CD4-positive, alpha-beta T cell (primary cell): ENCODE data around the gene FAM186B. TPM values are rescaled to one million over a fixed set of nuclear protein-coding genes. Genes with fewer than 3 reads are reported as not detected.

ENCODE experiments used
- ATAC-seq: fragments of 200-7000 bp; cut with Tn5 transposase; one replicate; pipeline ENCODE4 v1.10.0; 2022; ENCODE audit warnings: mild to moderate bottlenecking; ENCODE audit not compliant: poor library complexity
- CTCF ChIA-PET: fragments of 350-600 bp; sonication (Branson Sonifier 250); formaldehyde crosslinking; loops from one replicate; lab custom pipeline; 2021; ENCODE audit warnings: antibody characterized with exemption, inconsistent platforms; lab: Charles Lee
- POLR2A ChIA-PET: fragments of 350-600 bp; sonication (Branson Sonifier 250); formaldehyde crosslinking; loops from one replicate; lab custom pipeline; 2021; ENCODE audit warnings: antibody characterized with exemption, inconsistent platforms; lab: Charles Lee
- DNase-seq, 14 experiments: peaks; one replicate each; pipeline ENCODE4 v3.0.0-alpha.2; 2013 to 2020; ENCODE audit warnings: mixed read lengths in 2 of 14
- H3K27ac ChIP-seq, 2 donors: one replicate each; pipeline versions ENCODE4 v1.5.1 to v1.7.0; 2013; ENCODE audit warnings: low read length in 2 of 2, low read depth in 1 of 2, mild to moderate bottlenecking in 1 of 2
- H3K27me3 ChIP-seq, 2 experiments: 1 replicate in 1 of 2; 2 replicates in 1 of 2; pipeline versions ENCODE4 v1.6.1 to v1.7.0; 2013; ENCODE audit warnings: low read length in 2 of 2, control low read depth in 1 of 2, mild to moderate bottlenecking in 1 of 2, moderate library complexity in 1 of 2; ENCODE audit not compliant: insufficient read depth in 2 of 2, control insufficient read depth in 1 of 2
- H3K36me3 ChIP-seq: one replicate; pipeline ENCODE4 v1.6.1; 2013; ENCODE audit warnings: low read length, control low read depth; ENCODE audit not compliant: insufficient read depth
- H3K4me1 ChIP-seq: one replicate; pipeline ENCODE4 v1.6.1; 2013; ENCODE audit warnings: low read length, control low read depth; ENCODE audit not compliant: insufficient read depth
- H3K4me3 ChIP-seq: one replicate; pipeline ENCODE4 v1.5.1; 2013; ENCODE audit warnings: mild to moderate bottlenecking, low read length, moderate library complexity
- H3K9me3 ChIP-seq, 2 experiments: 1 replicate in 1 of 2; 2 replicates in 1 of 2; pipeline versions ENCODE4 v1.6.1 to v1.7.0; 2013; ENCODE audit warnings: low read length in 2 of 2, mild to moderate bottlenecking in 2 of 2, control low read depth in 1 of 2, moderate library complexity in 1 of 2; ENCODE audit not compliant: control insufficient read depth in 1 of 2, insufficient read depth in 1 of 2
- H3K27ac Mint-ChIP-seq: one replicate; pipeline ENCODE4 v1.8.0; 2020; ENCODE audit warnings: mixed read lengths
- H3K27me3 Mint-ChIP-seq: one replicate; pipeline ENCODE4 v1.8.0; 2021; ENCODE audit warnings: mixed read lengths
- H3K36me3 Mint-ChIP-seq: one replicate; pipeline ENCODE4 v1.8.0; 2021; ENCODE audit warnings: low read depth, mixed read lengths
- H3K4me1 Mint-ChIP-seq: one replicate; pipeline ENCODE4 v1.8.0; 2021; ENCODE audit warnings: low read depth, mixed read lengths
- H3K4me3 Mint-ChIP-seq: one replicate; pipeline ENCODE4 v1.8.0; 2020; ENCODE audit warnings: mild to moderate bottlenecking, mixed read lengths
- H3K9me3 Mint-ChIP-seq: one replicate; pipeline ENCODE4 v1.8.0; 2020; ENCODE audit warnings: mixed read lengths
- CTCF ChIP-seq: fragments of 200-600 bp; IDR thresholded peaks from one replicate; pipeline ENCODE4 v1.8.0; 2022; ENCODE audit warnings: antibody characterized with exemption, mild to moderate bottlenecking
- intact Hi-C, 2 experiments: fragments of 100-400 bp; cut with DNase I in 1 of 2; cut with micrococcal nuclease in 1 of 2; formaldehyde crosslinking; loops; one replicate each; pipeline versions ENCODE4 v1.15.1 to v1.9.0; 2023 to 2025; cut with DNase I, micrococcal nuclease
- total RNA-seq, 174 experiments: library from RNA in 2 of 174; stranded (reverse) in 2 of 174; gene quantifications; one replicate each; pipeline ENCODE4 v1.2.3 and lab custom pipeline; 2021 to 2026

FAM186B gene
- total RNA-seq, 2 experiments from 2014 or later = 0.64 to 0.74 TPM

GRCh38 chr12:49609059-49609874 lies 3.8 kb upstream of the FAM186B start:
- Mint-ChIP-seq H3K27me3 (peaks cover 14% of the 10 kb centered on the region), H3K36me3 (no peaks in the 10 kb centered on the region), H3K27ac (no peak overlapping the region), H3K9me3 (no peaks in the 10 kb centered on the region), H3K4me3 (no peak overlapping the region), H3K4me1 (no peaks in the 10 kb centered on the region)
- Histone ChIP-seq H3K9me3 (peaks cover 0 to 14% of the 10 kb centered on the region in 2 experiments), H3K27me3 (no peaks in the 10 kb centered on the region), H3K4me1 (no peaks in the 10 kb centered on the region), H3K27ac (no peak overlapping the region), H3K36me3 (no peaks in the 10 kb centered on the region), H3K4me3 (no peak overlapping the region)
- TF ChIP-seq CTCF = no peak
- POLR2A ChIA-PET = no interaction called here
- DNase-seq (no peak), ATAC-seq (no peak)
- intact Hi-C loops = no loop called here
- CTCF ChIA-PET = no interaction called here

- DNase-seq = no peak
- CTCF ChIA-PET = no interaction called here
- Histone ChIP-seq H3K9me3 (no peaks in the 10 kb centered on the region), H3K27ac (no peak overlapping the region), H3K4me3 (no peak overlapping the region), H3K36me3 (no peaks in the 10 kb centered on the region), H3K27me3 (no peaks in the 10 kb centered on the region), H3K4me1 (no peaks in the 10 kb centered on the region)
- no peak for TF ChIP-seq CTCF
- Mint-ChIP-seq H3K4me1 (no peaks in the 10 kb centered on the region), H3K36me3 (no peaks in the 10 kb centered on the region), H3K4me3 (no peak overlapping the region), H3K27me3 (peaks cover 1% of the 10 kb centered on the region), H3K27ac (no peak overlapping the region), H3K9me3 (no peaks in the 10 kb centered on the region)
- POLR2A ChIA-PET = interaction anchor here (1.8 kb wide), 1 partner anchor 18 kb away, joined by 5 read pairs; no protein-coding TSS in a partner anchor
- intact Hi-C loops = no loop called here
- no peak for ATAC-seq
Observed at GRCh38 chr12:49604856-49605255, 583 bp downstream of the FAM186B start.

- ChIA-PET POLR2A (interaction anchor here (1.8 kb wide), 1 partner anchor 19 kb away, joined by 5 read pairs; no protein-coding TSS in a partner anchor), CTCF (interaction anchor here (0.6 kb wide), 1 partner anchor 304 kb away, joined by 3 read pairs; no protein-coding TSS in a partner anchor)
- Histone ChIP-seq H3K36me3 (no peaks in the 10 kb centered on the region), H3K4me1 (no peaks in the 10 kb centered on the region), H3K4me3 (no peak overlapping the region), H3K9me3 (no peaks in the 10 kb centered on the region), H3K27ac (no peak overlapping the region), H3K27me3 (no peaks in the 10 kb centered on the region)
- intact Hi-C loops = no loop called here
- Mint-ChIP-seq H3K9me3 (no peaks in the 10 kb centered on the region), H3K27ac (no peak overlapping the region), H3K27me3 (no peaks in the 10 kb centered on the region), H3K36me3 (no peaks in the 10 kb centered on the region), H3K4me3 (no peak overlapping the region), H3K4me1 (no peaks in the 10 kb centered on the region)
- no peak for TF ChIP-seq CTCF
- DNase-seq = no peak
- no peak for ATAC-seq
Observed at GRCh38 chr12:49603721-49604120, 1.7 kb downstream of the FAM186B start.
